ELR (cell line): Measurements from ENCODE around the gene IQSEC1.
"Not testable (repeated sequence)": the region's sequence is repeated elsewhere in the genome, so short reads cannot be mapped to it uniquely, and the experiment has no call there.

ENCODE experiments used
- DNase-seq: peaks from one replicate; pipeline ENCODE4 v3.0.0-alpha.2; 2015; ENCODE audit warnings: low read depth

Gene IQSEC1

DNA sequence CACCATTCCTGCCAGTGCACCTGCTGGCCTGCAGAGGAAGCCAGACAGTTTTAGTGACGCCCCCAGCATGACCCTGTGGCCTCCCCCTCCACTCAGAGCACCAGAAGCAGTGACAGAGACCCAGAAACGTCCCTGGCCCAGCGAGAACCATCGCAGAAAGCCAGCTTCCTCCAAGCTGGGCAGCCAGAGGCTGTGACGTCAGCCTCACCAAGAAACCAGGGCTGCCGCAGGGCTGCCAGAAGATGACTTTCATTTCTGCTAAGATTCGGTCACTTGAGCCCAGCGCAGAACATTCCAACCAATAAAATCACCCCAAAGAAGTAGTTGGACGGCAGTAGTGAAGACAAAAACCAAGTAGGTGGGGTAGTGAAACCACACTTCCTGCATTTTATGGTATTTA is 202.3 kb downstream of the IQSEC1 start:
- peak; percentile 47 for DNase-seq

DNA sequence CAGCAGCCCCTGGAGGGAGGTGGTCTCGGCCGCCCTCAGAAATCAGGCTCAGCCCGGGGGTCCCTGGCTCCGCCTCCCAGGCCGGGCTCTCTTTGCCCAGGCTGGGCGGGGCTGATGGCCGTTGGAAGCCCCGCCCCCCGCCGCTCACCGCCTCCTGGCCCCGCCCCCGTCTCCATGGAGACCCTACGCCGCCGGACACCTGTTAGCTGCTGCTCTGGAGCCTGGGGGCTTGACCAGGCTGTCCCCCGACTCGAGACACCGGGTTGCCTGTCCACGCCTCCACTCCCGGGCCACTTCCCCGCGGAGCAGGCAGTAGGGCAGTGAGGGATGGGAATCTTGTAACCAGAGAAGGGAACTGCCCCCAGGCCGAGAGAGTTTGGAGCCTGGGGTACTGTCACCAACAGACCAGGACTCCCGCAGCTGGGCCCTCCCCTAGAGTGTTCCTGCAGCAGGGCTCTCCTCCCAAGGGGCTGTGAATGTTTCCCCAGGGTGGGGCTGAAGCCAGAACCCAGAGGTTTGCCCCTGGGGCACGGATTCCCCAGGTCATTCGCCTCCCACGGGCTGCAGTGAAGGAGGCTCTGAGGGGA is 204.1 kb downstream of the IQSEC1 start:
- no peak for DNase-seq

DNA sequence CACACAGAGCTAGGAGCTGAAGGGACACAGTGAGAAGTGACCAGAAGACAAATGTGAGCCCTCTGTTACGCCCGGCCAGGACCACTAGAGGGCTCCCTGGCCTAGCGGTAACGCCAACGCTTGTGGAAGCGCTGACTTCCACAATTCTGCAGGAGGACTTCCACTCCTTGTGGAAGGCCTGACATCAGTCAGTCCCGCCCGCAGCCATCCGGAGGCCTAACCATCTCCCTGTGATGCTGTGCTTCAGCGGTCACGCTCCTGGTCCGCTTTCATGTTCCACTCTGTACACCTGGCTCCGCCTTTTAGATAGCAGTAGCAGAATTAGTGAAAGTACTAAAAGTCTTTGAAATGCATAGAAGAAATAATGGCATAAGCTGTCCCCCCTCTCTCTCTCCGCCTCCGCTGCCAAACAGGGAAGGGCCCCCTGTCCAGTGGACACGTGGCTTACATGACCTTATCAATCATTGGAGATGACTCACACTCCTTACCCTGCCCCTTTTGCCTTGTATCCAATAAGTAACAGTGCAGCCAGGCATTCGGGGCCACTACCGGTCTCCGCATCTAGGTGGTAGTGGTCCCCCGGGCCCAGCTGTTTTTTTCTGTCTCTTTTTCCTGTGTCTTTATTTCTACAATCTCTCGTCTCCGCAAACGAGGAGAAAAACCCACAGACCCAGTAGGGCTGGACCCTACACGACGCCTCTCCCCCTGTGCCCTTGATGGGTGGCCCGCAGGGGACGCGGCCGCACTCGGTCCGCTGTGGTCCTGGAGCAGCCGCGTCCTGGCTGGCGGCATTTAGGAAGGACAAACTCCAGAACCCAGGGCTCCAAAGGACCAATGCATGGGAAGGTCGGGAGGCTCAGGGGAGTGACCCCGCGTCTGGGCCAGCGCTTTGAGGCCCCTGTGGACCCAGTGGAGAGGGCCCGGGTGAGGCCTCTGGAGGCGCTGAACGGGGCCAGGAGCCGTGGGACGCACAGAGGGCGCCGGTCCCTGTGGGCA is 204.9 kb downstream of the IQSEC1 start:
- peak; percentile 86 for DNase-seq

DNA sequence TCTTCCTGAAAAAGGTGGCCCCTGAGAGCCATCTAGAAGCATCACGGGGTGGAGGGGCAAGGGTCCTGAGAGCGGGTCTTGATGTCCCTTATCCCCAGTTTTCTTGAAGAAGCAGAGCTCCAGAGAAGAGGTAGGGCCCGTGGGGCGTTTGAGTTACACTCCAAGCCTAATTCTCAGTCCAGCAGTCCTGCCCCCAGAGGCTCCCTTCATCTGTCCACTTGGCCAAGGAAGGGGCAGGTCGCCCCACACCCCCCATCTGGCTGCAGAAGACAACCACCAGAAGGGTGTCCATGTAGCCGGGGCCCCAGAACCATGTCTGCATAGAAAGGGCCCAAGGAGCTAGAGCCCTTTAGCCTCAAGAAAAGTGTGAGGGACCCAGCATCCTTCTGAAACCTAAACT is 206.4 kb downstream of the IQSEC1 start:
- DNase-seq: no peak

GRCh38 chr3:12865271-12865670 is 208.0 kb downstream of the IQSEC1 start:
- DNase-seq: no peak

GRCh38 chr3:12862387-12862786 is 210.8 kb downstream of the IQSEC1 start:
- no peak for DNase-seq

- DNase-seq: no peak
These were observed 211.6 kb downstream of the IQSEC1 start for GRCh38 chr3:12861611-12862010.

GRCh38 chr3:12859840-12860239 is 213.4 kb downstream of the IQSEC1 start:
- no peak for DNase-seq

GRCh38 chr3:12856626-12857025 is 216.6 kb downstream of the IQSEC1 start:
- DNase-seq: no peak

- DNase-seq: no peak
These were observed 218.7 kb downstream of the IQSEC1 start for GRCh38 chr3:12854565-12854964.

GRCh38 chr3:12853847-12854246 is 219.4 kb downstream of the IQSEC1 start:
- DNase-seq: not testable (repeated sequence)

GRCh38 chr3:12852201-12852600 is 221.0 kb downstream of the IQSEC1 start:
- DNase-seq: no peak
